Measurements from ENCODE around the gene PRKN.

Gene PRKN

GRCh38 chr6:161394437-161394836 is 1333.1 kb downstream of the PRKN start:
- DNase-seq, result no peak

- DNase-seq, result peak; percentile 3 to 44
Observed at GRCh38 chr6:161393839-161394364, 1333.7 kb downstream of the PRKN start.

GRCh38 chr6:161393292-161393691 is 1334.3 kb downstream of the PRKN start:
- DNase-seq, result no peak

GRCh38 chr6:161389756-161390155 is 1337.8 kb downstream of the PRKN start:
- DNase-seq, result no peak

- DNase-seq, result no peak
Observed at GRCh38 chr6:161383951-161384350, 1343.6 kb downstream of the PRKN start.

GRCh38 chr6:161379834-161380582 is 1347.6 kb downstream of the PRKN start:
- no peak for DNase-seq

- DNase-seq, result no peak
Observed at GRCh38 chr6:161378115-161378514, 1349.5 kb downstream of the PRKN start.

- no peak for DNase-seq
Observed at GRCh38 chr6:161377116-161377515, 1350.5 kb downstream of the PRKN start.

- no peak for DNase-seq
Observed at GRCh38 chr6:161376367-161376766, 1351.2 kb downstream of the PRKN start.

GRCh38 chr6:161374971-161375873 is 1352.3 kb downstream of the PRKN start:
- DNase-seq, result no peak

- DNase-seq, result peak; percentile 9 to 41
Observed at GRCh38 chr6:161373905-161374451, 1353.6 kb downstream of the PRKN start.

GRCh38 chr6:161372422-161372793 is 1355.2 kb downstream of the PRKN start:
- no peak for DNase-seq

- peak; percentile 14 to 43 for DNase-seq
Observed at GRCh38 chr6:161370880-161371279, 1356.7 kb downstream of the PRKN start.

- DNase-seq, result no peak
Observed at GRCh38 chr6:161369339-161369738, 1358.2 kb downstream of the PRKN start.

GRCh38 chr6:161368514-161368913 is 1359.1 kb downstream of the PRKN start:
- no peak for DNase-seq

GRCh38 chr6:161367472-161367871 is 1360.1 kb downstream of the PRKN start:
- DNase-seq, result no peak

- no peak for DNase-seq
Observed at GRCh38 chr6:161366301-161366923, 1361.2 kb downstream of the PRKN start.

- DNase-seq, result no peak
Observed at GRCh38 chr6:161365633-161366032, 1361.9 kb downstream of the PRKN start.

- no peak for DNase-seq
Observed at GRCh38 chr6:161363286-161363685, 1364.3 kb downstream of the PRKN start.

GRCh38 chr6:161362266-161362665 is 1365.3 kb downstream of the PRKN start:
- DNase-seq, result no peak

- DNase-seq, result no peak
Observed at GRCh38 chr6:161361529-161361928, 1366.0 kb downstream of the PRKN start.

- DNase-seq, result no peak
Observed at GRCh38 chr6:161360520-161360919, 1367.0 kb downstream of the PRKN start.

GRCh38 chr6:161359618-161359945 is 1368.0 kb downstream of the PRKN start:
- DNase-seq, result no peak
